Measurements from ENCODE around the gene CYP27A1.

Gene CYP27A1

DNA sequence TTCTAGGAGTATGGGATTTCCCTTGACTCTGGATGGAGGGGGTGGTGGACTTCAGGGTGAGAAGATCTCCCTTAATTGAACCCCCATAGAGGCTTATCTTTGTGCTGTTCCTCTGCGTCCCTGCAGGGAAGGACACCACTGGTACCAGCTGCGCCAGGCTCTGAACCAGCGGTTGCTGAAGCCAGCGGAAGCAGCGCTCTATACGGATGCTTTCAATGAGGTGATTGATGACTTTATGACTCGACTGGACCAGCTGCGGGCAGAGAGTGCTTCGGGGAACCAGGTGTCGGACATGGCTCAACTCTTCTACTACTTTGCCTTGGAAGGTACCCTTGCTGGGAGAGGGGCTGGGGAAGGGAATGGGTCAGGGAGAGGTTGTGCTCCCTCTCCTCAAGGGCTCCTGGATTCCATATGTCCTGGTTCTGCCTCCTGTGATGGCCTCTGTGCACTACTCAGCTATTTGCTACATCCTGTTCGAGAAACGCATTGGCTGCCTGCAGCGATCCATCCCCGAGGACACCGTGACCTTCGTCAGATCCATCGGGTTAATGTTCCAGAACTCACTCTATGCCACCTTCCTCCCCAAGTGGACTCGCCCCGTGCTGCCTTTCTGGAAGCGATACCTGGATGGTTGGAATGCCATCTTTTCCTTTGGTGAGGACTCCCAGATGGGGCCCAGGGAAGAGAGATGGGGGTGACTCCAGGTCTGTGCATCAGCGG, 30.3 kb downstream of the CYP27A1 start:
- H3K4me1 ChIP-seq (ENCODE audit: insufficient read depth, low read length) = no peaks in the 10 kb centered on the region
- H3K9ac ChIP-seq (ENCODE audit: low read depth, low read length) = no peak overlapping the region
- H3K9me3 ChIP-seq (ENCODE audit: control insufficient read depth, insufficient read depth, low read length) = no peaks in the 10 kb centered on the region
- H3K36me3 ChIP-seq (ENCODE audit: insufficient read depth, low read length) = no peaks in the 10 kb centered on the region

DNA sequence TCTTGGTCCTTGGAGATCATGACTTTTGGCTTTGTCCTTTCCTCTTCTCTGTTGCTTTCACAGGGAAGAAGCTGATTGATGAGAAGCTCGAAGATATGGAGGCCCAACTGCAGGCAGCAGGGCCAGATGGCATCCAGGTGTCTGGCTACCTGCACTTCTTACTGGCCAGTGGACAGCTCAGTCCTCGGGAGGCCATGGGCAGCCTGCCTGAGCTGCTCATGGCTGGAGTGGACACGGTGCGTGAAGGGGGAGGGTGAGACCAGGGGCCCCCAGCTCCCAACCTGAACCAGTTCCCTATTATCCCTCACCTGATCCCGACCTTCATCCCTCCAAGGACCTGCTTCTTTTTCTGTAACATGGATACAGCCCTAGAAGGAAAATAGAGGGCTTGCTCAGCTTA, 30.9 kb downstream of the CYP27A1 start:
- Histone ChIP-seq H3K36me3 (ENCODE audit: insufficient read depth, low read length) (no peaks in the 10 kb centered on the region), H3K4me1 (ENCODE audit: insufficient read depth, low read length) (no peaks in the 10 kb centered on the region), H3K9me3 (ENCODE audit: control insufficient read depth, insufficient read depth, low read length) (no peaks in the 10 kb centered on the region), H3K9ac (ENCODE audit: low read depth, low read length) (no peak overlapping the region)

DNA sequence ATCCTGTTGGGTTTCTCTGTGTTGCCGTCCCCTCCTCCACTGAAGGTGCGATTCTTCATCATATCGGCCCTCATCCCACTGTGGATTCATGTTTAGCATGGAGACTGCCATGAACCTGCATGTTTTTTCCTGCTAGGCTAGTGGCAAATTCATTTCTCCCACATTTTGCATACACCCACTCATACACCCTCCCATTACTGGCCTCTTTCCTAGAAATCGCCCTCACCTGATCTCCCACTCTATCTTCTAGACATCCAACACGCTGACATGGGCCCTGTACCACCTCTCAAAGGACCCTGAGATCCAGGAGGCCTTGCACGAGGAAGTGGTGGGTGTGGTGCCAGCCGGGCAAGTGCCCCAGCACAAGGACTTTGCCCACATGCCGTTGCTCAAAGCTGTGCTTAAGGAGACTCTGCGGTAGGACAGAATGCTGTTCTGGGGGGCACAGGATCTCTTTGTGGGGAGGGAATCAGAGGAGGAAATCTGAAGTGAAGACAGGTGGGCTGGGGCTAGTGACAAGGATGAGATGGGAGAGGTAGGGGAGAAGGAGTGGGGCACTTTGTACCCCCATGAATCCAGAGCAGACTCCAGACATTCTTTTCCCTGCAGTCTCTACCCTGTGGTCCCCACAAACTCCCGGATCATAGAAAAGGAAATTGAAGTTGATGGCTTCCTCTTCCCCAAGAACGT, 32.0 kb downstream of the CYP27A1 start:
- Histone ChIP-seq H3K9ac (ENCODE audit: low read depth, low read length) (no peak overlapping the region), H3K4me1 (ENCODE audit: insufficient read depth, low read length) (no peaks in the 10 kb centered on the region), H3K9me3 (ENCODE audit: control insufficient read depth, insufficient read depth, low read length) (no peaks in the 10 kb centered on the region), H3K36me3 (ENCODE audit: insufficient read depth, low read length) (no peaks in the 10 kb centered on the region)

DNA sequence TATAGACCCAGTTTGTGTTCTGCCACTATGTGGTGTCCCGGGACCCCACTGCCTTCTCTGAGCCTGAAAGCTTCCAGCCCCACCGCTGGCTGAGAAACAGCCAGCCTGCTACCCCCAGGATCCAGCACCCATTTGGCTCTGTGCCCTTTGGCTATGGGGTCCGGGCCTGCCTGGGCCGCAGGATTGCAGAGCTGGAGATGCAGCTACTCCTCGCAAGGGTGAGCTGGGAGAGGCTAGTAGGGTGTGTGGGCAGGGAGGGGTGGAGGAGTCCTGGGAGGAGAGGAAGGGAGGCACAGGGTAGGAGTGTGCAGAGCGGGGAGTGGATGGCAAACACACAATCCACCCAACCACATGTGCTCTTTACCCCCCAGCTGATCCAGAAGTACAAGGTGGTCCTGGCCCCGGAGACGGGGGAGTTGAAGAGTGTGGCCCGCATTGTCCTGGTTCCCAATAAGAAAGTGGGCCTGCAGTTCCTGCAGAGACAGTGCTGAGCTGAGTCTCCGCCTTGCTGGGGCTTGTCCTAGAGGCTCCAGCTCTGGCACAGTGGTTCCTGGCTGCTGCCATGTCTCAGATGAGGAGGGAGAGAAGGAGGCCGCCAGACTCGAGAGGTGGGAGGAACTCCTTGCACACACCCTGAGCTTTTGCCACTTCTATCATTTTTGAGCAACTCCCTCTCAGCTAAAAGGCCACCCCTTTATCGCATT, 32.7 kb downstream of the CYP27A1 start:
- no peaks in the 10 kb centered on the region for H3K9me3 ChIP-seq (ENCODE audit: control insufficient read depth, insufficient read depth, low read length)
- no peaks in the 10 kb centered on the region for H3K4me1 ChIP-seq (ENCODE audit: insufficient read depth, low read length)
- no peak overlapping the region for H3K9ac ChIP-seq (ENCODE audit: low read depth, low read length)
- H3K36me3 ChIP-seq (ENCODE audit: insufficient read depth, low read length) = no peaks in the 10 kb centered on the region

DNA sequence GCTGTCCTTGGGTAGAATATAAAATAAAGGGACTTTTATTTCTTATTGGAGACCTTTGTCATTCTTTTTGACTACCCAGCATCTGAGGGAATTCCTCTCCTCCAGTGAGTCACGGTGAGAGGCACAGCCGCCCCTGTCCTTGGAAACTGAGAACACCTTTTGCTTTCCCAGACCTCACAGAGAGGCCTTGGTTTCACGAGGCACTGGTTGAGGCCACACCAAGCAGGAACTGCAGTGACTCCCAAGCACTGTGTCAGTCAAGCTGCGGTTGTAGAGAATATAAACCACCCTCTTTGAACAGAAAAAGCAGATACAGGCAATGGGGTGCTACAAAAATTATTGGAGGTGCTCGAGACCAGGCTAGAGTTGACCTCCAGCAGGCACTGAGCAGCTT, 33.3 kb downstream of the CYP27A1 start:
- Histone ChIP-seq H3K9me3 (ENCODE audit: control insufficient read depth, insufficient read depth, low read length) (no peaks in the 10 kb centered on the region), H3K4me1 (ENCODE audit: insufficient read depth, low read length) (no peaks in the 10 kb centered on the region), H3K9ac (ENCODE audit: low read depth, low read length) (no peak overlapping the region), H3K36me3 (ENCODE audit: insufficient read depth, low read length) (no peaks in the 10 kb centered on the region)

DNA sequence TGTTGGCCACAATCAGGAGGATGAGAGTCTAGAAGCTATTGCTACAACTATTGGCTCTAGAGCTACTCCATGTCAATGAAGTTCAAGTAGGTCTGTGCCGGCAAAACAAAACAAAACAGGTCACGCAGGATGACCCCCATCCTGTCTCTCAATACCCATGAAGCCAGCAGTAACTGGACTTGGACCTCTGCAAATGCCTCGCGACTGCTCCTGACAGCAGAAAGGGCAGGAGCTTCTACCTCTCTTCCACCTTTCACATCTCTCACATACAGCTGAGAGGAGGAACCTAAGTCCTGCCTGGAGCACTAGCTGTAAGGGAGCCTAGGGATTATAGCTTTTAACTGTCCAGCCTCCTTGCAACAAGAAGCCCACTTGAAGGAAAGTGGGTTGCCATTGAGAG, 33.7 kb downstream of the CYP27A1 start:
- no peaks in the 10 kb centered on the region for H3K36me3 ChIP-seq (ENCODE audit: insufficient read depth, low read length)
- H3K9ac ChIP-seq (ENCODE audit: low read depth, low read length) = no peak overlapping the region
- no peaks in the 10 kb centered on the region for H3K4me1 ChIP-seq (ENCODE audit: insufficient read depth, low read length)
- no peaks in the 10 kb centered on the region for H3K9me3 ChIP-seq (ENCODE audit: control insufficient read depth, insufficient read depth, low read length)

DNA sequence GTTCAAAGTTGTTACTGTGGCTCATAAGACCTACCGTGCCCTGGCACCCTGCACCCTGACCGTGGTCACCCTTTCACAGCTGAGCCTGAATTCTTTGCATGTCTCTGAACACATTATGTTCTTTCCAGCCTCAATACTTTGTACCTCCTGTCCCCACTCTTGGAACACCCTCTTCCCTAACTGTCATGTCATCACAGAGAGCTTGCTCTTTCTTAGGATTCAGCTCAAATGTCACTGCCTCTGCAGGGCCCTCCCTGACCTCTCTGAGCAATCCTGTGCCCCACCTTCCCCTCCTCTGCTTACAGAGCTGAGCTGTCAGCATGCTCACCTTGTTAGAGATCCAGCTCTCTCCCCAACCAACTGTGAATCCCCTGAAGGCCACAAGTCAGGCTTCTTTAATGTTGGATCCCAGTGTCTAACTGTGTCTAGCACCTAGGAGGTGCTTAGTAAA, 34.6 kb downstream of the CYP27A1 start:
- H3K9ac ChIP-seq (ENCODE audit: low read depth, low read length) = no peak overlapping the region
- H3K36me3 ChIP-seq (ENCODE audit: insufficient read depth, low read length) = no peaks in the 10 kb centered on the region
- H3K4me1 ChIP-seq (ENCODE audit: insufficient read depth, low read length) = no peaks in the 10 kb centered on the region
- H3K9me3 ChIP-seq (ENCODE audit: control insufficient read depth, insufficient read depth, low read length) = no peaks in the 10 kb centered on the region

DNA sequence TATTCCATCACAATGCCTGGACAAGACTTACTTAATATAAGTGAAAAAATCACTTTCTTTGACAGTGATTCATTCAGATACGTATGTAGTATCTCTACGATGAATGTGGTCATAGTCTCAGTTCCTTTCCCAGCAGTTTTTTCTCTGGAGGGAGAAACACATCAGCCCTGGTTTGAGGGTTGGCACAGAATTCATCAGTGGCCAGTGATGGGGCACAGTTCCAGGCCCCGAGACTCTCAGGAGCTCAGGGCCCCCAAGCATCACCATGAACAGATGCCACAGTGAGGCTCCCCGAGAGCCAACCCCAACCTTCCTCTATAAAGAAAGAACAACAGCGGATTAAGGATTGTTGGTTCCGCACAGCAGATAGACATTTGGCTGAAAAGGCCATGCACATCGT, 37.1 kb downstream of the CYP27A1 start:
- Histone ChIP-seq H3K4me1 (ENCODE audit: insufficient read depth, low read length) (no peaks in the 10 kb centered on the region), H3K36me3 (ENCODE audit: insufficient read depth, low read length) (no peaks in the 10 kb centered on the region), H3K9ac (ENCODE audit: low read depth, low read length) (no peak overlapping the region), H3K9me3 (ENCODE audit: control insufficient read depth, insufficient read depth, low read length) (no peaks in the 10 kb centered on the region)

DNA sequence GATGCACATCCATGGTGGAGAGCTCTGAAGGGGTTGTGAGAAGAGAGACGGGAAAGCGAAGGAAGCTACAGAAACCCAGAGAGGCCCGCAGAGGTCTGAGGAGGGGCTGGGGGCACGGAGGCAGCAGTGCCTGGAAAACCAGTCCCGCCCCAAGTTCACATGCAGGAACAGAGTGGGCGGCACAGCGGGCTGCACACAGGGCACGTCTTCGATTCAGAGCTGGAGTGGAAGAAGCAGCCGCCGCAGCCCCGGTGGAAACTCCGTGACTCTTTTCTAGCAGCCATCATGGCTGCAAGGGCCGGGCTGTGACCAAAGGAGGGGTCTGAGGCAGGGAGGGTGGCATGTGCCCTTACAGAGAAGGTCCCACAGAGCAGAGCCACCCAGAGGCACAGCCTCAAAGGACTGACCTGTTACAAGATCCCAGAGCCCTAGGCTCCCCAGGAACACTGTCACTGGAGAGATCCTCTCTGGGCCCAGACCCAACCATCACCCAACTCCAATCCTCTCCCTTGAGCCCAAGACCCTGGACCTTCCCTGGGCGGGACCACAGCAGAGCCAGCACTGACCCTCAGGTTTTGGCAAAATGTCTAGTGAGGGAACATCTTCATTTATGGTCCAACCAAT, 38.9 kb downstream of the CYP27A1 start:
- no peaks in the 10 kb centered on the region for H3K4me1 ChIP-seq (ENCODE audit: insufficient read depth, low read length)
- H3K9ac ChIP-seq (ENCODE audit: low read depth, low read length) = no peak overlapping the region
- H3K36me3 ChIP-seq (ENCODE audit: insufficient read depth, low read length) = no peaks in the 10 kb centered on the region
- H3K9me3 ChIP-seq (ENCODE audit: control insufficient read depth, insufficient read depth, low read length) = no peaks in the 10 kb centered on the region

DNA sequence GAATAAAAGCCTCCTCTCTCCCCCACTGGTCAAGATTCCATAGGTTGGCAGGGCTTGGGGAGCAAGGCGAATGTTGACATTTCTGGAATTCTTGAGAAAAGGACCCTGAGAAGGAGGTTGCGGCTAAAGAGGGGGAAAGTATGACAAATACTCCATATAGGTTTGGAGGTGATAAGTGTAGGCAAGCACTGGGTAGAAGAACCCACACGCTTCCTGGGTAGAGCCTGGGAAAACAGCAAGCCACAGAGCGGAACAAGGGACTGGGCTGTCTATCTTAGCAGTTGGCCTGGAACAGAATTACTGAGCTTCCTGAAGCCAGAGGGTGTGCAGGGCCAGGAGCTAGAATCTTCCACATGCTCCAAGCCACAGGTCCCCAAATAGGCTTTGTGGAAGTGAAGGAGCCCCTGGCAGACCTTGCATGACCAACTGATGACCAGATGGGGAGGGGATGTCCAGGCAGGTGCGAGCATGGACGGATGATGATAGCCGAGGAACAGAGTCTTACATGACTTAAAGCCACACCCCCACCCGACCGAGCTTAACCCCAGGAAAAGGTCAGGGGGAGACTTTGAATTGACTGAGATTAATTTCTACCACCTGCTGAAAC, 39.8 kb downstream of the CYP27A1 start:
- no peak overlapping the region for H3K9ac ChIP-seq (ENCODE audit: low read depth, low read length)
- no peaks in the 10 kb centered on the region for H3K9me3 ChIP-seq (ENCODE audit: control insufficient read depth, insufficient read depth, low read length)
- H3K4me1 ChIP-seq (ENCODE audit: insufficient read depth, low read length) = no peaks in the 10 kb centered on the region
- H3K36me3 ChIP-seq (ENCODE audit: insufficient read depth, low read length) = no peaks in the 10 kb centered on the region

DNA sequence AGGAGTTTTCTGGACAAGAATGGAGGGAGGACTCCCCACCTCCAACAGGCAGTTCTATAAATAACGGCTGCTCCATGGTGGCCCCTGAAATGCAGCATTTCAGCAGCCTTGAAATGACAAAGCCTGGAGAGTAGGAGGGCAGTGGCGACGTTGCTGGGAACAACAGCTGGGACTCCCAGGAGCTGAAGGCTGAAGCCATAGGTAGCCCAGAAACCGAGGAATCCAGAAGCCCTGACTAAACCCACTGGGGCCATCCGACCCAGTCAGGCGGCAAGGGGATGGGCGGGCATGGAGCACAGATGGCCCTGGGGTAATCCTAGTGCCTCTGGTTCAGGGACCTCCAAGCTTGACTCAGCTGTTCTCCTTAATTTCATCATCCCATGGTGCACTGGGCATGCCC, 40.7 kb downstream of the CYP27A1 start:
- Histone ChIP-seq H3K4me1 (ENCODE audit: insufficient read depth, low read length) (no peaks in the 10 kb centered on the region), H3K9ac (ENCODE audit: low read depth, low read length) (no peak overlapping the region), H3K36me3 (ENCODE audit: insufficient read depth, low read length) (no peaks in the 10 kb centered on the region), H3K9me3 (ENCODE audit: control insufficient read depth, insufficient read depth, low read length) (no peaks in the 10 kb centered on the region)

DNA sequence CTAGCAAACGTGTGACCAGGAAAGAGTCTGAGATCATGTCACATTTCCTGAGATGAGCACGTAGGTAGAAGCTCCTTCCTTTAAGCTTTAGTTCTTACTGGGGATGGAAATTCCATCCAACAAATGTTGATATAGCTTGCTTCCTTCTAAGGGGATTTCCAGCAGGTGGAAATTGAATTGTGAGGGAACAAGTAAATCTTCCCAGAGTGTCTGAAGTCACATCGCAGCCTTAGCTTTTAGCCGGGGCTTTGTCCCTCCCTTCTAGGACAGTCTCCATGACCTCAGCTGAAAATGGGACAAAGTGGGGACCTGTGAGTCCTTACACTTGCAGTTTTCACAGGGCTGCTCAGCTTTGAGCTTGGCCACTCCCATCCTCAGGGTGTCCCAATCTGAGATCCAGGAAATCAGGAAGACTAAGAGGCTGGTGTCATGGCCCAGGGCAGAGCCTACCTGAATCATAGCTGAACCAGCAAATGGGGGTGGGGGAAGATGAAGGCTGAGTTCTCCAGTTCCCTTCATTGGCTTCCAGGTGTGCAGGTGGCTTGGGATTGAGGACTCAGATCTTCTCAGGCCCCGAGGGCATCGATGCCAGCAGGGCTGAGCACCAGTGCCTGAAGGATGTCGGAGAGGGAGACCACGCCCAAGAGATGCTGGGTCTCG, 41.4 kb downstream of the CYP27A1 start:
- Histone ChIP-seq H3K9ac (ENCODE audit: low read depth, low read length) (no peak overlapping the region), H3K4me1 (ENCODE audit: insufficient read depth, low read length) (no peaks in the 10 kb centered on the region), H3K36me3 (ENCODE audit: insufficient read depth, low read length) (no peaks in the 10 kb centered on the region), H3K9me3 (ENCODE audit: control insufficient read depth, insufficient read depth, low read length) (no peaks in the 10 kb centered on the region)

DNA sequence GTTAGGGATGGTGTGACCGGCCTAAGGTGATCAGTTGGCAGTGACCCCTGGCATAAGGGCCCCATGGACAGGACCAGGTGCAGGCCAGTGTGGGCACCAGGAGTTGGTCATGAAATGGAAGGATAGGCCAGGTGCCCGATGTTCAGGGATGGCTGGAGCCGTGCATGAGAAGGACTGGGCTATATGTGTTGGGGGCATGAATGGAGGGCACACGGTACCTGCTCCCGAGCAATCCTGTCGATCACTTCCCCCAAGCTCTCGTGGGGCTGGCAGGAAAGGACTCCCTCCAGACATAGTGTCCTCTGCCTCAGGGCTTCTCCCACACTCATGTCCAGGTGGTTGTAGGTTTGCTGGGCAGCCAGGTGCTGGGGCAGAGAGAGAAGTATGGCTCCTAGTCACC, 42.1 kb downstream of the CYP27A1 start:
- Histone ChIP-seq H3K4me1 (ENCODE audit: insufficient read depth, low read length) (no peaks in the 10 kb centered on the region), H3K9me3 (ENCODE audit: control insufficient read depth, insufficient read depth, low read length) (no peaks in the 10 kb centered on the region), H3K36me3 (ENCODE audit: insufficient read depth, low read length) (no peaks in the 10 kb centered on the region), H3K9ac (ENCODE audit: low read depth, low read length) (no peak overlapping the region)

DNA sequence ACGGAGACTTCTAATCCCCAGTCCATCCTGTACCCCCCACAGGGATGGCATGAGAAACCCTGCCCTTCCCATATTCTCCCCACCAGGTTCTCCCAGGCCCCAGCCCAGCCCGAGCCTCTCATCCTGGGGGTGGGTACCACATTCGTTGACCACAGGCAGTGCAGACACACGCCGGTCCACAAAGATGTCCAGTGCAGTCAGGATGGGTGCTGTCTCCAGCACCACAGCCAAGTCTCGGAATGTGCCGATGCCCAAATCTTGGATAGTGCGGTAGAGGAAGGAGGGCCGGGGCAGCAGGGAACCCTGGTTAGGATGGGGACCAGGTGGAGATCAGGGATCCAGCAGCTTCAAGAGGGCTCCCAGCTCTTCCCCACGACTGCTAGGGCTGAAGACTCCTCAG, 44.8 kb downstream of the CYP27A1 start:
- no peaks in the 10 kb centered on the region for H3K9me3 ChIP-seq (ENCODE audit: control insufficient read depth, insufficient read depth, low read length)
- H3K9ac ChIP-seq (ENCODE audit: low read depth, low read length) = no peak overlapping the region
- H3K36me3 ChIP-seq (ENCODE audit: insufficient read depth, low read length) = no peaks in the 10 kb centered on the region
- H3K4me1 ChIP-seq (ENCODE audit: insufficient read depth, low read length) = no peaks in the 10 kb centered on the region; the same call in 1 of the 2 replicates
